ENCODE results near the gene EME2. TPM values are rescaled to one million over a fixed set of nuclear protein-coding genes. Genes with fewer than 3 reads are reported as not detected.

The EME2 gene
- total and polyA plus RNA-seq, 2 donors (not counting 1 experiment from before 2014, with no cell fraction given): 2.2 to 8.3 TPM

- no peak for DNase-seq (ENCODE audit: low read depth in 2 of 2)
- no peaks in the 10 kb centered on the region for H3K9me3 ChIP-seq (ENCODE audit: control insufficient read depth, insufficient read depth, low read depth, low read length)
- no peak overlapping the region for H3K27ac ChIP-seq (ENCODE audit: insufficient read depth, low read length)
- no peak overlapping the region for H2AFZ ChIP-seq (ENCODE audit: low read length)
- no peaks in the 10 kb centered on the region for H3K79me2 ChIP-seq (ENCODE audit: control insufficient read depth, insufficient read depth, low read length)
- no peaks in the 10 kb centered on the region for H4K20me1 ChIP-seq (ENCODE audit: control insufficient read depth, extremely low read depth, insufficient read depth, low read length)
- H3K27me3 ChIP-seq (ENCODE audit: control insufficient read depth, insufficient read depth, low read length): no peaks in the 10 kb centered on the region
- no peak overlapping the region for H3K4me2 ChIP-seq (ENCODE audit: extremely low read depth, insufficient read depth, low read length)
- TF ChIP-seq, protein P1, sequence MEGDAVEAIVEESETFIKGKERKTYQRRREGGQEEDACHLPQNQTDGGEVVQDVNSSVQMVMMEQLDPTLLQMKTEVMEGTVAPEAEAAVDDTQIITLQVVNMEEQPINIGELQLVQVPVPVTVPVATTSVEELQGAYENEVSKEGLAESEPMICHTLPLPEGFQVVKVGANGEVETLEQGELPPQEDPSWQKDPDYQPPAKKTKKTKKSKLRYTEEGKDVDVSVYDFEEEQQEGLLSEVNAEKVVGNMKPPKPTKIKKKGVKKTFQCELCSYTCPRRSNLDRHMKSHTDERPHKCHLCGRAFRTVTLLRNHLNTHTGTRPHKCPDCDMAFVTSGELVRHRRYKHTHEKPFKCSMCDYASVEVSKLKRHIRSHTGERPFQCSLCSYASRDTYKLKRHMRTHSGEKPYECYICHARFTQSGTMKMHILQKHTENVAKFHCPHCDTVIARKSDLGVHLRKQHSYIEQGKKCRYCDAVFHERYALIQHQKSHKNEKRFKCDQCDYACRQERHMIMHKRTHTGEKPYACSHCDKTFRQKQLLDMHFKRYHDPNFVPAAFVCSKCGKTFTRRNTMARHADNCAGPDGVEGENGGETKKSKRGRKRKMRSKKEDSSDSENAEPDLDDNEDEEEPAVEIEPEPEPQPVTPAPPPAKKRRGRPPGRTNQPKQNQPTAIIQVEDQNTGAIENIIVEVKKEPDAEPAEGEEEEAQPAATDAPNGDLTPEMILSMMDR (conservative IDR thresholded peaks at IDR 0.05 in 1 of 2, IDR thresholded peaks at IDR 0.05 in 1 of 2; ENCODE audit: low read depth in 1 of 2, low read length in 2 of 2): no peak
- no peak for TF ChIP-seq EZH2 (IDR thresholded peaks at IDR 0.05; ENCODE audit: low read length, missing control alignments)
- no peak overlapping the region for H3K4me3 ChIP-seq (replicated peaks in 1 of 4; ENCODE audit: control extremely low read depth in 1 of 4, insufficient read depth in 1 of 4, low read depth in 3 of 4, low read length in 4 of 4)
- no peak overlapping the region for H3K9ac ChIP-seq (ENCODE audit: insufficient read depth, low read length)
- peaks cover 17% of the 10 kb centered on the region for H3K36me3 ChIP-seq (ENCODE audit: control insufficient read depth, insufficient read depth, low read length)
- no peaks in the 10 kb centered on the region for H3K4me1 ChIP-seq (ENCODE audit: control insufficient read depth, extremely low read depth, insufficient read depth, low read length)
These were observed 19.8 kb upstream of the EME2 start for GRCh38 chr16:1752853-1753252.

- Histone ChIP-seq H3K4me2 (ENCODE audit: extremely low read depth, insufficient read depth, low read length) (no peak overlapping the region), H3K27me3 (ENCODE audit: control insufficient read depth, insufficient read depth, low read length) (no peaks in the 10 kb centered on the region), H3K9me3 (ENCODE audit: control insufficient read depth, insufficient read depth, low read depth, low read length) (no peaks in the 10 kb centered on the region), H3K27ac (ENCODE audit: insufficient read depth, low read length) (no peak overlapping the region), H3K36me3 (ENCODE audit: control insufficient read depth, insufficient read depth, low read length) (peaks cover 15% of the 10 kb centered on the region), H3K9ac (ENCODE audit: insufficient read depth, low read length) (no peak overlapping the region), H3K79me2 (ENCODE audit: control insufficient read depth, insufficient read depth, low read length) (no peaks in the 10 kb centered on the region), H2AFZ (ENCODE audit: low read length) (no peak overlapping the region), H3K4me1 (ENCODE audit: control insufficient read depth, extremely low read depth, insufficient read depth, low read length) (no peaks in the 10 kb centered on the region), H4K20me1 (ENCODE audit: control insufficient read depth, extremely low read depth, insufficient read depth, low read length) (no peaks in the 10 kb centered on the region), H3K4me3 (replicated peaks in 1 of 4; ENCODE audit: control extremely low read depth in 1 of 4, insufficient read depth in 1 of 4, low read depth in 3 of 4, low read length in 4 of 4) (no peak overlapping the region)
- peak in 1 of 2 donors; percentile 38 for DNase-seq (ENCODE audit: low read depth in 2 of 2)
- no peak for TF ChIP-seq EZH2 (IDR thresholded peaks at IDR 0.05; ENCODE audit: low read length, missing control alignments)
- TF ChIP-seq, protein P1 (conservative IDR thresholded peaks at IDR 0.05 in 1 of 2, IDR thresholded peaks at IDR 0.05 in 1 of 2; ENCODE audit: low read depth in 1 of 2, low read length in 2 of 2): no peak
These were observed 18.4 kb upstream of the EME2 start for GRCh38 chr16:1754204-1754603.

- no peak overlapping the region for H3K4me2 ChIP-seq (ENCODE audit: extremely low read depth, insufficient read depth, low read length)
- TF ChIP-seq EZH2 (IDR thresholded peaks at IDR 0.05; ENCODE audit: low read length, missing control alignments): no peak
- TF ChIP-seq, protein P1 (conservative IDR thresholded peaks at IDR 0.05 in 1 of 2, IDR thresholded peaks at IDR 0.05 in 1 of 2; ENCODE audit: low read depth in 1 of 2, low read length in 2 of 2): no peak
- H3K9me3 ChIP-seq (ENCODE audit: control insufficient read depth, insufficient read depth, low read depth, low read length): no peaks in the 10 kb centered on the region
- no peaks in the 10 kb centered on the region for H4K20me1 ChIP-seq (ENCODE audit: control insufficient read depth, extremely low read depth, insufficient read depth, low read length)
- no peak overlapping the region for H2AFZ ChIP-seq (ENCODE audit: low read length)
- DNase-seq (ENCODE audit: low read depth in 2 of 2): no peak
- no peak overlapping the region for H3K9ac ChIP-seq (ENCODE audit: insufficient read depth, low read length)
- H3K27ac ChIP-seq (ENCODE audit: insufficient read depth, low read length): no peak overlapping the region
- no peak overlapping the region for H3K4me3 ChIP-seq (replicated peaks in 1 of 4; ENCODE audit: control extremely low read depth in 1 of 4, insufficient read depth in 1 of 4, low read depth in 3 of 4, low read length in 4 of 4)
- no peaks in the 10 kb centered on the region for H3K27me3 ChIP-seq (ENCODE audit: control insufficient read depth, insufficient read depth, low read length)
- H3K79me2 ChIP-seq (ENCODE audit: control insufficient read depth, insufficient read depth, low read length): no peaks in the 10 kb centered on the region
- H3K36me3 ChIP-seq (ENCODE audit: control insufficient read depth, insufficient read depth, low read length): peaks cover 16% of the 10 kb centered on the region
- H3K4me1 ChIP-seq (ENCODE audit: control insufficient read depth, extremely low read depth, insufficient read depth, low read length): no peaks in the 10 kb centered on the region
These were observed 14.7 kb upstream of the EME2 start for GRCh38 chr16:1757714-1758461.
